Neural crest cell (in vitro differentiated cells): ENCODE results near the gene AKAP6. TPM values are rescaled to one million over a fixed set of nuclear protein-coding genes. Genes with fewer than 3 reads are reported as not detected.
A peak's percentile ranks its signal among the peaks of the same experiment; 100 is the strongest.
"Not testable (repeated sequence)": the region's sequence is repeated elsewhere in the genome, so short reads cannot be mapped to it uniquely, and the experiment has no call there.

ENCODE experiments used
- DNase-seq: peaks from one replicate; pipeline ENCODE4 v3.0.0; 2021; ENCODE audit warnings: low read depth, mixed read lengths, low spot score
- H3K27ac Mint-ChIP-seq: one replicate; pipeline ENCODE4 v1.8.0; 2021; ENCODE audit warnings: mild to moderate bottlenecking, mixed read lengths; ENCODE audit not compliant: unreplicated experiment
- H3K27me3 Mint-ChIP-seq: 2 replicates; pipeline ENCODE4 v1.8.0; 2021; ENCODE audit warnings: low read depth, mild to moderate bottlenecking, mixed read lengths
- H3K36me3 Mint-ChIP-seq: 2 replicates; pipeline ENCODE4 v1.8.0; 2021; ENCODE audit warnings: low read depth, mild to moderate bottlenecking, mixed read lengths
- H3K4me1 Mint-ChIP-seq: 2 replicates; pipeline ENCODE4 v1.8.0; 2021; ENCODE audit warnings: mixed read lengths
- H3K4me3 Mint-ChIP-seq: one replicate; pipeline ENCODE4 v1.8.0; 2021; ENCODE audit warnings: mild to moderate bottlenecking, mixed read lengths
- H3K9me3 Mint-ChIP-seq: 2 replicates; pipeline ENCODE4 v1.8.0; 2021; ENCODE audit warnings: mixed read lengths
- CTCF ChIP-seq: fragments of 200-600 bp; sonication (generic); conservative IDR thresholded peaks from 2 replicates; pipeline ENCODE4 v1.5.0; 2021; ENCODE audit warnings: antibody characterized with exemption, mild to moderate bottlenecking
- total RNA-seq: library from RNA; stranded (reverse); gene quantifications from 2 replicates; pipeline ENCODE4 v1.2.1, GENCODE V29; 2021

AKAP6 gene
- total RNA-seq, 1 donor from 2014 or later: 9.4 TPM

DNA sequence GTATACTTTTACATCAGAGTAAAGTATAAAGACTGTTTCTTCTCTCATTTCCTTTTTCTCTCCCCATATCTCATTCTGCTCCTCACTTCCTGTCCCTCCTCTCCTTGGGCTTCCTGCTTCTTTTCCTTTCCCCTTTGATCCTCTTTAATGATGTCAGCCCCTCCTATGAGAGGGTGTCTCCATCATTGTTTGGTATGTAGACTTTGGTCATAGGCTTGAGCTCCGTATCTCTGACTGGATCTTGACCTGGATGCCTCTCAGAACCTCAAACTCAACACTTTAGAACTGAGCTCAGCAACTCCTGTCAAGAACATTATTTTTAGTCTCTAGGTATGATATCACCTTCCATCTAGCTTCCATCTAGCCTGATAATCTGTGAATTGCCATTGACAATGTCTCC, 50.3 kb downstream of the AKAP6 start:
- Mint-ChIP-seq H3K27me3 (no peaks in the 10 kb centered on the region), H3K4me1 (no peaks in the 10 kb centered on the region)
- TF ChIP-seq CTCF: no peak

DNA sequence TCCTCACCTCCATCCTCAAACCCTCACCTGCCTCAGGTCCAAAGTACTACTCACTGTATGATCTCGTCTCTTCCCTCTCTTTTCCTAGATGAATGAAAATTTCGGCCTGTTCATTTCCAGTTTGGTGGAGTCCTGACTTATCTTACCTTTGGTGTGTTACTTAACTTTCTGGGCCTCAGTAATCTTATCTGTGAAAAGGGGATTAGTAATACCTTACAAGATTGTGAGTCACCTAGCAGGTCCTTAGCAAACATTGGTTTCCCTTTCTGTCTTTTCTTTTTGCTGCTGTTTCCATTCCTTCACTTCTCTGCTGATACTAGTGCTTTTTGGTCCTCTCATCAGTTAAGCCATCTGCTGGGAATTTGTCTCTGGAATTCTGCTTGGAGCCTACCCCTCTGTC, 52.8 kb downstream of the AKAP6 start:
- Mint-ChIP-seq H3K4me1 (no peaks in the 10 kb centered on the region), H3K27me3 (no peaks in the 10 kb centered on the region), H3K36me3 (no peaks in the 10 kb centered on the region), H3K27ac (peak overlapping the region; percentile 7), H3K9me3 (no peaks in the 10 kb centered on the region), H3K4me3 (no peak overlapping the region)
- no peak for DNase-seq
- TF ChIP-seq CTCF: no peak

More for the DNA sequence above, 50.3 kb downstream of the AKAP6 start:
- Mint-ChIP-seq H3K27ac (peak overlapping the region; percentile 14), H3K9me3 (no peaks in the 10 kb centered on the region), H3K4me3 (no peak overlapping the region), H3K36me3 (no peaks in the 10 kb centered on the region)
- DNase-seq: no peak

DNA sequence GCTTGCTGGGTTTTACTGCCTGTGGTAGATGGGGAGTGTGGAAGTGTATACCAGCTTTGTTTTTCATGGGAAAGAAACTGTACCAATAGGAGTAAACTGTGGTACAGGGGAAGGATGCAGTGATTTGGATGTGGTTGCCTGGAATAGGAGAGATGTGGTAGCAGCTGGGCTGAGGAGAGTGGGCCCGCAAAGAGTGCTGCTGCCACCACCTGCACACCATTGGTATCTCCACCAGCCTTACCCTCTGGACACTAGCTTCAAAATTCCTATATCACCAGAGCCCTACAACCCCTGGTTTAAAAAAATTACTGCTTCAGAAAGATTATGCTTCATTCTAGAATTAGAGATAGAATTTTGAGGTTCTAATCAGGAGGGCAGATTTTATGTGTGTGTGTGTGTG, 53.6 kb downstream of the AKAP6 start:
- DNase-seq: no peak
- Mint-ChIP-seq H3K36me3 (no peaks in the 10 kb centered on the region), H3K9me3 (no peaks in the 10 kb centered on the region), H3K4me3 (no peak overlapping the region), H3K27me3 (no peaks in the 10 kb centered on the region), H3K4me1 (no peaks in the 10 kb centered on the region), H3K27ac (no peak overlapping the region)
- TF ChIP-seq CTCF: peak; percentile 51

- DNase-seq: no peak
- Mint-ChIP-seq H3K27ac (no peak overlapping the region), H3K4me3 (no peak overlapping the region), H3K36me3 (no peaks in the 10 kb centered on the region), H3K27me3 (no peaks in the 10 kb centered on the region), H3K9me3 (peaks cover 3% of the 10 kb centered on the region), H3K4me1 (no peaks in the 10 kb centered on the region)
- TF ChIP-seq CTCF: no peak
These were observed 54.4 kb downstream of the AKAP6 start for GRCh38 chr14:32383364-32384009.

- Mint-ChIP-seq H3K27ac (no peak overlapping the region), H3K9me3 (peaks cover 4% of the 10 kb centered on the region), H3K36me3 (no peaks in the 10 kb centered on the region), H3K4me3 (no peak overlapping the region), H3K4me1 (no peaks in the 10 kb centered on the region), H3K27me3 (no peaks in the 10 kb centered on the region)
- no peak for DNase-seq
- no peak for TF ChIP-seq CTCF
These were observed 55.4 kb downstream of the AKAP6 start for GRCh38 chr14:32384464-32384863.

- not testable (repeated sequence) for H3K9me3 Mint-ChIP-seq, H3K27me3 Mint-ChIP-seq, H3K27ac Mint-ChIP-seq, H3K4me3 Mint-ChIP-seq, H3K36me3 Mint-ChIP-seq, DNase-seq, H3K4me1 Mint-ChIP-seq
These were observed 58.2 kb downstream of the AKAP6 start for GRCh38 chr14:32387295-32387694.
